GM18507 (cell line): ENCODE data around the gene CAMK2B.
A peak's percentile ranks its signal among the peaks of the same experiment; 100 is the strongest.
"Not testable (repeated sequence)": the region's sequence is repeated elsewhere in the genome, so short reads cannot be mapped to it uniquely, and the experiment has no call there.

Source experiments
- DNase-seq: peaks from one replicate; pipeline ENCODE4 v3.0.0; 2011; ENCODE audit warnings: low read depth; ENCODE audit not compliant: insufficient read length; ENCODE audit errors: extremely low spot score
- FAIRE-seq: peaks from 2 replicates; lab custom pipeline; 2011; peaks lifted over from hg19 to GRCh38; lab: Jason Lieb, UNC

The CAMK2B gene

DNA sequence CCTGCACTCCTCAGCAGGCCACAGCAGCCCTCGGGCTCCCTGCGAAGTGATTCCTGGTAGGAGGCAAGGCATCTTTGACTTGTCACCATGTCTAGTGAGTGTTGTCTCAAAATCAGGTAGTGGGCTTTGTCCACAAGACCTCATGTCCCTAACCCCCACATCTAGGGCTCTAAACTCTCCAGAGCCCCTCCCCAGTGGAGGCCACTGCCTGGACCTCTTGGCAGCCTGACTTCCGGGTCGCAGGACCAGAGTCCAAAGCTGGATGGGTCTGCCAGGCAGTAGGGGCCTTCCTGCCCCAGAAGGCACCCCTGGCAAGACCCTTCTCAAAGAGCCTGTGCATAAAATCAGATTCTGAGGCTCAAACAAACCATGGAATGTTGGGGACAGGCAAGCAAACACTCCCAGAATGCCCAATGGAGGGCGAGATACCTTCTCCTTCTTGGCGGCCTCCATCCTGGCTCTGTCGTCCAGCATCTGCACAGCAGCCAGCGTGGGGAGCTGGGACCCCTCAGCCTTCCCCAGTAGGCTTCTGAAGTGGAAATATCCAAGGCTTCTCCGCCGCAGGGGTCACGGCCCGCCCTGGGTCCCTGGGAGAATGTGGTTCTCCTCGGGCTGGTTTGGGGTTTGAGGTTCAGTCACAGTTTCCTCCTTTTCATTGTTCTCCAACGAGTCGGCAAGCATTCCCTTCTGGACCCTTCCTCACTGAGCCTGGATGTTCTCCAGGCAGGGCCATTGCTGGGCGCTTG is 136.7 kb downstream of the CAMK2B start:
- FAIRE-seq (no peak), DNase-seq (no peak)

DNA sequence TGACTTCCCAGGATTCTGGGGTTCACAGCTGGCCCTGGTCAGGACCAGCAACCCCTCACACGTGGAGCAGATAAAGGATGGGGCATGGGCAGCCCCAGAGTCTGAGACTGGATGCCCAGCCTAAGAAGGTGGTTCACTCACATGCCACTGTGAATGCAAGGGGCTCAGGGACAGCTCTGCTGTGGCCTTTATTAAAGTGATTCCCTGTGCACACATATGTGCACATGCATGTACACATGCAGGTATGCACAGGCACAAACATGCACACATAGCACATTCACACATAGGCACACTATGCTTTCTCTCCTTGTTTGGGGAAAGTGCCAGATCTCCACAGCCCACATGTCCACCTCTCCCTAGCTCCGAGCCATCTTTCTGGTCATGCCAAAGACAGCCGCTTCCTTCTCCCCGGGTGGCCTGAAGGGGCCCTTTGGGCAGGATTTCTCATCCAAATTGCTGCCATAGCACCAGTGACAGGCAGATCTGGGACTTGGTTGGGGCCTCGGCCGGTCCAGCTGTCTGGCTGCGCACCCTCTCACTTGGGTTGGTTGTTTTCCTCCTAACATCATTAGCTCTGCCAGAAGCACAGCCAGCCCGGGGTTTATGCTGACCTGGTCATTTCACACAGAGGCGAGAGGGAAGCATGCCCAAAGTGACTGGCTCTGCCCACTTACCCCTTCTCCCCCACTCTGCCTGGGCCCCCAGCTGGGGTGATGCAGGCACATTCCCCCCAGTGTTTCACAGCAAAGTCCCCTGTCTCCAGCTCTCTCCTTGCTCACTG is 137.6 kb downstream of the CAMK2B start:
- DNase-seq: no peak

DNA sequence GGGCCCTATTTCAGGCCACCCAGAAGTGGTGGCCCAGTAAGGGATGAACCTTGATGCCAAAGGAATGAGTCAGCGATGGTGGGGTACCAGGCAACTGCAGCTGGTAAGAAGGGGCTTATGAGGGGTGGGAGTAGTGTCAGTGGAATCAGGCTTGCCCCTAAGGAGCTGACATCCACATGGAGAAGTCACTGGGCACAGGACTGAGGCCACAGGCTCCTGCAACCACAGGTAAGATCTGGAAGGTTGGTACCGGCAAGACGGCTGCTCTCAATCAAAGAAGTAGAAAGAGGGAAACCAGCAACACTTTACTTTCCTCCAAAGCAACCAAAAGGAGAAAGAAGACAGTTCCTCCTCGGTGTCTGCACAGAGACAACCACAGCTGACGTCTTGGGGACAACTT is 138.7 kb downstream of the CAMK2B start:
- FAIRE-seq (peak; percentile 24), DNase-seq (no peak)

More for the DNA sequence above, 137.6 kb downstream of the CAMK2B start:
- FAIRE-seq: no peak

DNA sequence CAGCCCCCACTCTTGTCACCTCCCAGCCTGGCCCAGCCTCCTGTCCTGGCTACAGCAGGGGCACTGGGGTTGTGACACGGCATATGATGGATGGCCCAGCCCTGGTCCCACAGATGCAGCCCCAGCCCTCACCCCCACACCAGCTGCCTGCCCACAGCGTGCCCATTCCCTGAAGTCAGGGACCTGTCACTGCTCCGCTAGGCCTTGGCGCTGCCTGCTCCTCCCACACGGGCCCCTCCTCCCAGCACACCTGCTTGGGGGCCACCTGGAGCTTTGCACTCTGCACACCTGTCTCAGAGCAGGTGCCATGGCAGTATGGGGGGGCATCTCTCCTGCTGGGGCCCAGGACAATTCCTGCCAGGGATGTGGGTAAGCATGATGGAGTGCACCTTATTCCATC is 139.7 kb downstream of the CAMK2B start:
- DNase-seq (no peak), FAIRE-seq (no peak)

DNA sequence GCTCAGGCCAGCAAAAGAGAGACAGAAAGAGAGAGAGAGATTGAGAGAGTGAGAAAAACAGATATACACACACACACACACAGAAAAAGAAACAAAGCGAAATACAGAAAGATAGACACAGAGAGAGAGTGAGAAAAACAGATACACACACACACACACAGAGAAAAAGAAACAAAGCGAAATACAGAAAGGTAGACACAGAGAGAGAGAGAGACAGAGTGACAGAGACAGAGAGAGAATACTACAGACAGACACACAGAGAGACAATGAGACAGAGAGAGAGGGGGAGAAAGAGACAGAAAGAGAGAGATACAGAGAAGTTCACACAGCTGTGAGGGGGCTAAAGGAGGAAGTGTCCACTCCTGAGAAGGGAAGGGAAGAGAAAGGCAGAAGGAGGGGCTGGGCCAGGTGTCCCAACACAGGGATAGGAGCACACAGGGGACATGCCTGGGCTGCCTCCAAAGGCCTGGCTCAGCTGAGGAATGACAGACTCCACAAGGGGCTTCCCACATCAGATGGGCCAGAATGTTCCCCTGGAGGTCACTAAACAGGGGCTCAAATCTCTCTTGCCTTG is 140.4 kb downstream of the CAMK2B start:
- DNase-seq: no peak
- no peak for FAIRE-seq

DNA sequence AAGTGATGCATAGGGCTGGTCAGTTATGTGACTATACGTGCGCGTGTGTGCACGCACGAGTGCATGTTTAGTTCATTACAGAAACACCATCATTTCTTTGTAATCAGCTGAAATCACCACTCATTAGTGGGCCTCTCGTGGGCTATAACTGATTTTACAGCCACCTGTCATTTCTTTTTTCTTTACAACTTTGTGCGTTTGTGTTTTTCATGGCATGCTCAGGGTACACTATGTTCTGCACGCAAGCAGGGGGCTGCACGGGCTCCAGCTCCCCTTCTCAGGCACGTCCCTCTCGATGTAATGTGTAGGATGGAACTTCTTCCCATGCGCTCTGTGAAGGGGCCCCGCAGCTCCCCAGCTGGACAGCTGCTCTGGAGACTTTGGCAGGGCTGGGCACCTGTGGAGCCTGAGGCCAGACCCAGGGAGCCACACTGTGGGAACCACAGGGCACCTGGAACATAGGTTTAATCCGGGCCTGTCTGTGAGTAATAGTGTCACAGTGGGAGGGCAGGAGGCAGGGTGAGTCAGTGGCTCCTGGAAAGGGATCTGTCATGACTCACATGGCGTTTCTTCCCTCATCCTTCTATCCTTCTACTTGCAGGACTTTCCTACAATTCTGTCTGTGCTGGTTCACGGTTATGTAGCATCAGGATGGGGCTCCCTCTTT is 141.1 kb downstream of the CAMK2B start:
- FAIRE-seq (no peak), DNase-seq (no peak)

DNA sequence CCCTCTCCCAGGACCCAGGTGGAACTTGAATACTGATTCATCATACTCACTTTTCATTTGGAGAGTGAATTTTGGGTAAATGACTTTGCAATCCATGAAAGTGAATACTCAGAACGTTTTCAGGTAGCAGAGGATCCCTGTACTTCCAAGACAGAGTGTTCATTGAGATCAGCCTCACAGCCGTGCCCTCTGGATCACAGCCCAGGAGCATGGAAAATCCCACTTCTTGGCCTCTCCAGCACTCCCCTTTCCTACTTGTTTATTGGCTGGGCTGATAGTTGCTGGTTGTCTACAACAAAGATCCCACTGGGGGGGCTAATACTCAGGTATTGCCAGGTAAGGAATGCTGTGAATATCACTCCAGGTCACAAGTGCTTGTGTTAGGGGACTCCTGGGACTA is 142.0 kb downstream of the CAMK2B start:
- DNase-seq: no peak
- FAIRE-seq: no peak

DNA sequence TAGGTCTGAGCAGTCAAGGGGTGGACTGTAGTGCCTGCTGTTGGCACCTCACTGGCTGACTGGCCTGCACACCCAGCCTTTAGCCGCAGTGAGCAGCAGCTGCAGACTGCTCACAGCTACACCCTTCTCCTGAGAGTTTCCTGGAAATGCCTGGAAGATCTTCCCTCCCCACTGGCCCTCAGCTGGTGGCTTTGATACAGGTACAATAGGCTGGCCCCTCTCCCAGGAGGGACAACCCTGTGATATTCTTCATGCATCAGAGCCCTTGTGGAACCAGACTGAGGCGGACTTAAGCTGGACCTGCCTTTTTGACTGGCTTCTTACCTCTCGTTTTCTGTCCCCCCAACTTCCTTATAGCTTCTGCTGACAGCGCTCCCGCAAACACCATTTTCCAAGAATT is 142.6 kb downstream of the CAMK2B start:
- DNase-seq (no peak), FAIRE-seq (no peak)

DNA sequence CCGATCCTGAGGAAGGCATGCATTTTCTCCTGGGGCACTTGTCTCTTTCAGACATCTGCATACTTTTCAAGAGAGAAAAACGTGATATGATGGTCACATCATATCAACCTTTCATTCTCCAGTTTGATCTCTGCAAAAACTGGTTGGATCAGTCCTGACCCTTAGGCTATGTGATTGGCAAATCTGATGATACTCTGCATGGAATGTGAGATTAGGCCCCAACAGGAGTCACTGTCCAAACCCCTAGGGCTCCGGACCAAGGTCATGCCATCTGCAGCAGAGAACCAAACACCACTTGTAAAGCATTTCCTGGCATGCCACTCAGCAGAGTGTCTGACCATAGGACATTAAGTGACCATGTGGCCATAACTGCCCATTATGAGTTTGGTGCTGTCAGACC is 144.8 kb downstream of the CAMK2B start:
- FAIRE-seq (no peak), DNase-seq (no peak)

DNA sequence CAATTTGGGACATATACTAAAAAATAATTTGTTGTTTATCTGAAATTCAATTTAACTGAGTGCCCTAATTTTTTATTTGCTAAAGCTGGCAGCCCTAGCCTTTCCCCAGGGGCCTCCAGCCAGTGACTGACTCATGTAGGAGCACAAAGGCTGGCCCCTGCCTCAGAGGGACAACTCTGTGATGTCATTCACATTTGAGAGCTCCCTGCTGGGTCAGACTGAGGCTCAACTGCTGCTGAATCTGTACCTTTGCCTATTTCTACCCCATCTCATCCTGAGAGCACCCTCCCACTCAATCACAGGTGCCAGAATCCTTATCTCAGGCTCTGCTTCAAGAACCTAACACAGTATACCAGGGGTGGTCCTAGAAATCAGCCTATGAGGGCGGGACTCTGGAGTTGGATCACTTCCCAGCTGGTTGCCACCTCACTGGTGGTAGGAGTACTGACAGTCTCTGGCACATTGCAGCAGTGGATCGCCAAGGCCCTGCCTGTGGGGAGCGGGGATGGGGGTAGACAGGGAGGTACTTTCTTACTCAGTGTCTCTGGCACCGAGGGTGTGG is 147.7 kb downstream of the CAMK2B start:
- FAIRE-seq (no peak), DNase-seq (no peak)

DNA sequence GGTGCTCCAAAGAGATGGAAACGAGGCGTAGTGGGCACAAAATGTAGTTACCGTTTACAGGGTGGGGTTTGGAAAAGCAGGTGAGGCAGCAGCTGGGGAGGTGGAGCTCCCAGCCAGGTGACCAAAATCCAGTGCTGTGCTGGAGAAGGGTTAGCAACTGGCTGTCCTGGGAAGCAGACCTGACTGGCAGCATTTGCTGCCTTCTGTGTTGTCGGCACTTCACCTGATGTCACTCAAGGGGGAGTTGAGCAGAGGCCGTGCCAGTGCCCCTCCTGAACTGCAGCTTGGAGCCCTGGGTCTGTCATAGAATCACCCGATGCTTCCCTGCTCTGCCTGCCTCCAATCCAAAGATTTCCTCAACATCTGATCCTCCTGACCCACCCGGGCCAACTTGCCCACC is 148.9 kb downstream of the CAMK2B start:
- DNase-seq: no peak
- FAIRE-seq: no peak

DNA sequence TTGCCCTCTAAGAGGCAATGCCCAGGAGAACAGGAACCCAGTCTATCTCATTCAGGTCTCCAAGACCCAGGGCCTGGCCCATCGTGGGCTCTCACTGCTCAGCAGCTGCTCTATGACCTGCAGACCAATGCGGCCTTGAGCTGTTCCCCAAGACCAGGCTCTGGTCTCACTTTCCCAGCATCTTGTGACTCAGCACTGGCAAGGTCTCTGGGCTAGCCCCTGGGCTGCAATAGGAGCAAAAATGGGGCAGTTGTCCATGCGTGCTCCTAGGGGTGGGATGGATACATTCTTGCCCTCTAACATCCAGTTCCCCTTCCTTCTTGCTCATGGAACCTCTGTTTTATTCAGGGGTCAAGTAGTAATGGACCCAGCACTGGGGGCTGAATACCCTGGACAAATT is 149.7 kb downstream of the CAMK2B start:
- FAIRE-seq (no peak), DNase-seq (no peak)

DNA sequence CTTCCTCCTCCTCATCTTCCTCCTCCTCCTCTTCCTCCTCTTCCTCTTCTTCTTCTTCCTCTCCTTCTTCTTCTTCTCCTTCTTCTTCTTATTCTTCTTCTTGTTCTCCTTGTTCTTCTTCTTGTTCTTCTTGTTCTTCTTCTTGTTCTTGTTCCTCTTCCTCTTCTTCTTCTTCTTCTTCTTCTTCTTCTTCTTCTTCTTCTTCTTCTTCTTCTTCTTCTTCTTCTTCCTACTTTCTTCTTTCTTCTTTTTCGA is 150.8 kb downstream of the CAMK2B start:
- not testable (repeated sequence) for FAIRE-seq, DNase-seq

DNA sequence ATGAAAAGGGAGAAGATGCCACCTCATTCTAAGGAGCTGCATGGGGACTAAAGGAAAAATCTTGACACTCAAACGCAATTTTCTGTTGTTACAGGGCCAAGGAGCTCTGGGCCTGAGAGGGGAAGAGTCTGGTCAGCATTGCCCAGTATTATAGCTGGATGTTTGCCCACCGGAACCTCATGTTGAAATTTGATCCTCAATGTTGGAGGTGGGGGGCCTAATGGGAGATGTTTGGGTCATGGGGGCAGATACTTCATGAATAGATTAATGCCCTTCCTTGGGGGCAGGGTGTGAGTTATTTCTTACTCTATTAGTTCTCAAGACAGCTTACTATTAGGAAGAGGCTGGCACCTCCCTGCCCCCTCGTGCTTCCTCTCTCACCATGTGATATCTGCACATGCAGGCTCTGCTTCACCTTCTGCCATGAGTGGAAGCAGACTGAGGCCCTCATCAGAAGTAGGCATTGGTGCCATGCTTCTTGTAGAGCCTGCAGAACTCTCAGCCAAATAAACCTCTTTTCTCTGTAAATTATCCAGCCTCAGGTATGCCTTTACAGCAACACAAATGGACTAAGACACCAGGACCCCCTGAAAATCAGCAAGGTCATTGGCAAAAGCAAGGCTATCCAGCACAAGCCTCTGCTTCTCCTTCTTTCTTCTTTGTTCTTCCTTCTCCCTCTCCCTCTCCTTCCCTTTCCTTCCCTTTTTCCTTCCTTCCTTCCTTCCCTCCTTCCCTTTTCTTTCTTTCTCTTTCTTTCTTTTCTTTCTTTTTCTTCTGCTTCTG is 151.3 kb downstream of the CAMK2B start:
- DNase-seq (no peak), FAIRE-seq (no peak)

DNA sequence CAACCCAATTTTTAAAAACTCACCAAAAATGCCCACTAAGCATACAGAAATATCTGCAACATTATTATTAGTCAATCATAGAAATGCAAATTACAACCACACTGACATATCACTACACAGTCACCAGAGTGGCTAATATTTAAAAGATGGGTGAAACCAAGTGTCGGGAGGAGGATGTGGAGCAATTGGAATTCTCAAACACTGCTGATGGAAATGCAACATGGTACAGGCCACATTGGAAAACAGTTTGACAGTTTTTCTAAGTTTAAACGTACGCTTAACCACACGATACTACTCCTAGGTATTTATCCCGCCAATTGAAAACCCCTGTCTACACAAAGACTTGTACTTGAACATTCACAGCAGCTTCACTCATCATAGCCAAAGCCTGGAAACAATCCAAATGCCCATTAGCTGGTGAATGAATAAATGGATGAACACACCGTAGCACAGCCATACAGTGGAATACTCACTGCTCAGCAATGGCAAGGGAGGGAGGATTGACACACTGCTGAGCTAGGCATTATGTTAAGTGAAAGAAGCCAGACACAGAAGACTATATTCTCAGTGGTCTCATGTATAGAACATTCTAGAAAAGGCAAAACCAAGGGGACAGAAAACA is 152.5 kb downstream of the CAMK2B start:
- DNase-seq (no peak), FAIRE-seq (no peak)

DNA sequence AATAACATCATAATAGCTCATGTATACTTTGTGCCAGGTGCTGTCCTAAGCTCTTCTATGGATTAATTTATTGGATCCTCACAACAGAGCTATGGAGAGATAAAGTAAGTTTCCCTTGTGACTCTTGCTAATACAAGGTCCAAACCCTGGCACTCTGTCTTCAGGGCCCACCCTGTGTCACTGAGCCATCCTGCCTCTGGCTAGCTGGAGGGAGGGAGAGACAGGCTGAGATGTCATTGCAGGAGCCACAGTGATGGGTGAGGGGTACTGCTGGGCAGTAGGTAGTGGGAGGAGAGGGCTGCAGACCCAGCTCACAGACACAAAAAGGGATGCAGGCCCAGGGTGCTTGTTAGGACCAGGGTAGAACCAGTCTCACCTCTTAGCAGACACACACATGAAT is 153.0 kb downstream of the CAMK2B start:
- FAIRE-seq (no peak), DNase-seq (no peak)

DNA sequence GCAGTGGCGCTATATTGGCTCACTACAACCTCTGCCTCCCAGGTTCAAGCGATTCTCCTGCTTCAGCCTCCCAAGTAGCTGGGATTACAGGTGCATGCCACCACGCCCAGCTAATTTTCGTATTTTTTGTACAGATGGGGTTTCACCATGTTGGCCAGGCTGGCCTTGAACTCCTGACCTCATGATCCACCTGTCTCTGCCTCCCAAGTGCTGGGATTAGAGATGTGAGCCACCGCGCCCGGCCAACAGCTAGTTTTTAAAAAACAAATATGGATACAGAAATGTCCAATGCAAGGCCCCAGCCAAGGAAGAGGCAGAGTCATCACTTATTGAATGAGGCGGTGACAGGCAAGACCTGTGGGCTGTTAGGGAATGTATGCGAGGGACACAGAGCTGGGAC is 153.5 kb downstream of the CAMK2B start:
- not testable (repeated sequence) for DNase-seq, FAIRE-seq

DNA sequence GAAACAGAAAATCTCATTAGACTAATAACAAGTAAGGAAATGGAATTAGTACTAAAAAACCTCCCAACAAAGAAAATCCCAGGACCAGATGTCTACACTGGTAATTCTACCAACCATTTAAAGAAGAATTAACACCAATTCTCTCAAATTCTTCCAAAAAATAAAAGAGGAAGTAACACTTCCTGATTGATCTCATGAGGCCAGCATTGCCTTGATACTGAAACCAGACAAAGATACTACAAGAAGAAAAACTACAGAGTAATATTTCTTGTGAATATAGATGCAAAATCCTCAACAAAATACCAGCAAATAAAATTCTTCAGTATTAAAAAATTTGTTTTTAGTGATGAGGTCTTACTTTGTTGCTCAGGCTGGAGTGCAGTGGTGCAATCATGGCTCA is 157.5 kb downstream of the CAMK2B start:
- FAIRE-seq: peak; percentile 55
- DNase-seq: no peak
